ENCODE measurements around the gene MAP10.

The MAP10 gene

DNA sequence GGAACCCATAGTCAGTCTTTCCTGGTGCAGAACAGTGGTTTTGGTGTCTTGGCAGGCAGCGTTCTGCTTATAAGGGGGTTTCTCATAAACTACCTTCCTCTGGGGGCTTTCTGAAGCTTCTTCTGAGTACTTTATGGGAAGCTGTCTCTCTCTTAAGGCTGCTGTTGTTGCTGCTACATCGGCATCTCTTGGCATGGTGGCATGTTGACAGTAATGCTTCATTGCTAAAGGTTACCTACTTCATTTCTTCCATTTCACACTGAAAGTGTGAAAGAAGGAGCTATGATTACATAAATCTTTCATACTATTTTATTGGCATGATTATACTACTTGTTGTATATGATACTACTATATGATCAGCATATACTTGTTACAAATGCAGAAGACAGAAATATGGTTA lies 6.3 kb upstream of the MAP10 start:
- no peak for DNase-seq

DNA sequence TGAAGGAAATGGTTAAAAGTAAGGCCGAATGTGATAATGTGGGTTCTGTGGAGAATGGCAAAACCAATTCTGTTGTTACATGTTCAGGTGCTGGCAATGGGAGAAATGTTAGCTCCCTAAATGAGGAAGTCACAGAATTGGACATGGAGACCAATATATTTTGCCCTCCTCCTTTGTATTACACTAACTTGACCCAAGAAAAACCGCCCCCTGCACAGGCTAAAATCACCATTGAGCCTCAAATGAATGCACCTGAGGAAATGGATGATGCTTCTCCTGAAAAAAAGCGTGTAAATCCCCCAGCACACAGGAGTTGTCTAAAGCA lies 932 bp downstream of the MAP10 start:
- no peak for DNase-seq

DNA sequence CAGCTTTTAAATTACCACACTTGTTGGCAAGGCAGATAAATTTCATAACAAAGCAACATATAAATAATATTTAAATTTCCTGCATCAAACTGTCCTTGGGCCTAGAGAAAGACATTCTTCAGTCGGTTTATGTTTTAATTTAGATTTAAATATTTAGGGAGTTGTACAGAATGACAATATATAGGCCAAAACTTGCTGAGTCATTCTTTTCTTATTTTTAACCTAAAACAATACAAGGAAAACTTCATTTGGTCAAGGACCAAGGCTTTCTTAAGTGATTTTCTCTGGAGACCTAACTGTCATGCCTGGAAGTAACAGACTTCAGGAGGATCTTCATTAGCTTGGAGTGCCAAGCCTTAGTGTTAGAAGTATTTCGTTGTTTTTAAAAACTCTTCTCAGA lies 5.6 kb downstream of the MAP10 start:
- no peak for DNase-seq

DNA sequence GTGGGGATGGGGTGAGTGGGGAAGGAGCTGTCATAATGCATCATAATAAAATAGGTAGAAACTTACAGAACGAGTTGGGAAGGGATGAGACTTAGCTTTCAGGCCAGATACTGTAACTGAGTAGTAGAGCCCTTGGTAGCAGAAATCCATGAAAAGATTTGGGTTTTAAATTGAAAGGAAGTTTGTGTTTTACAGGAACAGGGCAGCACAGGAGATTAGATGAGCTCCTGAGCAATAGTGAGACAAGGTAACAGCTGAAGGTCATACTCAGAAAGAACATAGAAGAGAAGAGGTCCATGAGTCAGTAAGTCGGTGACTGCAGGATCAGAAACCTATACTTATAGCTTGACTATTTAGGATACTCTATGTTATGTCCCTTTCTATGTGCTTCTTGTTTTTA lies 7.3 kb downstream of the MAP10 start:
- DNase-seq, result no peak

DNA sequence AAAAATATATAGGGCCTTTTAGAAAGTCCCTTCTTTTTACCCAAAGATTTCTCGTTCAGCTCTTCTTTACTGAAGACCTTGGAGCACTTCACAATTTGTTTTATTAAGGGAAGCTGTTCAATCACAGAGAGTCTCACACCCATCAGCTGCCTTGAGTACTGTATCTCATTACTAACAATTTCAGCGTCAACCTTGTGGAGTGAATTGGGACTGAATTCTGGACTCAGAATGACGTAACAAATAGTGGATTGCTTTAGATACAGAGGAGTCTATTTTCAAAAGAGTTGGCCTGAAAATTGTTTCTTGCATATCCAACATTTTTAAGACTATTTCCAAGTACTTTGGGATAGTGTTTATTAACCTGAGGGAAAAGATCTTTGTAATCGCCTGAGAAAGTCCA lies 7.9 kb downstream of the MAP10 start:
- DNase-seq, result no peak

DNA sequence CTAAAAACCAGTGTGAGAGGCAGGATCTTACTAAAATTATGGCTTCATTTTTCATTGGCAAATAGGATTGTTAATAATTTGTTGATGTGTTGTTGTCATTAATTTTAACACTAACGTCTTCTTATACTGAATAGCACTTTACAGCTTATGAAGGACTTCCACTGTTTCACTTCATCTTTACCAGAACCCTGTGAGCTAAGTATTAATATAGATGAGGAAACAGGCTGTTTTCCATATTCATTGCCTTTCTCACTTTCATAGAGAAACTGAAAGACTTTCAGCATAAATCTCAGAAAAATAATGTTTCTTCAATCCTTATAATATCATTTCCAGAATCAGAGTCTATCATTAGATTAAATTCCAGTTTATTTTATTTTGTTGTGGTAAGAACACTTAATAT lies 8.5 kb downstream of the MAP10 start:
- DNase-seq, result no peak

DNA sequence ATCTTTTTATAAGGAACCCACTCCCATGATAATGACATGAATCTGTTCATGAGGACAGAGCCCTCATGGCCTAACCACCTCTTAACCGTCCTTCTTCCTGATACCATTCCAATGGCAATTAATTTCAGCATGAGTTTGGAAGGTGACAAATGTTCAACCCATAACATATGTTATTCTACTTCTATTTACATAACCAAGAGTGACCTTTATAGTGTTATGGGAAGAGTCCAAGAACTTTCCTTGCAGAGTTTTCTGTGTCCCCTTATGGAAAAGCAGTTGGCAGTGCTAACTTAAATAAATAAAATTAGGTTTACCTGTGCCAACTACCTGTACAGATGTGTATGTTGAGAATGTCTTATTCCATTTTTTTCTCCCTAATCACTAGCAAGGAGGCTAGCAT lies 11.1 kb downstream of the MAP10 start:
- no peak for DNase-seq

DNA sequence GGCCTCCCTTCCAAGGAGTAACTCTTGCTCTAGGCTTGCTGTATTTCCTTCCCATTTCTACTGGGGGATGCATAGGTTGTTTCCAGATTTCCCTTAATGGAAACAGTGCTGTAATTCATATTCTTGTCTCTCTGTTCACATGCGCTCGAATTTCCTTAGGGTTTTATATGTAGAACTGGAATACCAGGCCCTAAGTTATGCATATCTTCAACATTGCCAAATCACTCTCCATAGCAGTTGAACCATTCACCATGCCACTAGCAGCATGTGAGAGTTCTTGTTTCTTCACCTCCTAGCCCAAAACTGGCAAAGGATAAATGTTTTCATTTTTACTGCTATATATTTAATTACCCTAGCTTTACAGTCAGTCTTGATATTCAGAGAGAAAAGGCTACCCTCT lies 12.8 kb downstream of the MAP10 start:
- no peak for DNase-seq

DNA sequence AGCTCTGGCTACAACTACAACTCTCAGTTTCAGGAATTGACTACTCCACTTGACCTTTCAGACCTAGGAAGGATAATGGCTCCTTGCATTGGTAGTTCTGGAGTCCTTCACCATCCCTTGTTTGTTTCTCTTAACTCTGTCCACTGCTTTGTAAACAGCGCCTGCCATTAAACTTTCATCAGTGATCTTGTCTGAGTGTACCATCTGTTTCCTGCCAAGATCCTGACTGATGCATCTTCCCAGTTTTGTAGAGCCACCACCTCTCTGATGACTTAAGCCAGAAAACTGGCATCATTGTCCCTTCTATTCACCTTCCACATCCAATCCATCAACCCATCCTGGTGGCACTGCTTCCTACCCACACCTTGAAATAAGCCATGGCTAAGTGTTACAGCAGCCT lies 15.2 kb downstream of the MAP10 start:
- no peak for DNase-seq

DNA sequence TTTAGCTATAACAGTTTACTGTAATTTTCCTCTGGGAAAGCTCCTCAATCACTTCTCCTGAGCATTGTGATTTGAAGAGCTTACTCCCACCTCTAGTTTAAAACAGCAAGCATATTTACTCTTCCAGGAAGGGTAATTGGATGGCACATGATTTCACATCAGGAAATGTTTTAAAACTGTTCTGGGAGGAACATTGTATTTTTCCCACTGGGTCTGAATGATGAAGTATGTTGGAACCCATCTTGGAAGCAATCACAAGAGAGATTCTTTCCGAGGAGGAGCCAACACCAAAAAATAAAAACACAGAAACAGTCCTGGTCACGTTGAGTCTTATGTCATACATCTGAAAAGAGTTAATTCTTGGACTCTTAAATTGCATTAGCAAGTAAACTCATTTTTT lies 17.3 kb downstream of the MAP10 start:
- no peak for DNase-seq

DNA sequence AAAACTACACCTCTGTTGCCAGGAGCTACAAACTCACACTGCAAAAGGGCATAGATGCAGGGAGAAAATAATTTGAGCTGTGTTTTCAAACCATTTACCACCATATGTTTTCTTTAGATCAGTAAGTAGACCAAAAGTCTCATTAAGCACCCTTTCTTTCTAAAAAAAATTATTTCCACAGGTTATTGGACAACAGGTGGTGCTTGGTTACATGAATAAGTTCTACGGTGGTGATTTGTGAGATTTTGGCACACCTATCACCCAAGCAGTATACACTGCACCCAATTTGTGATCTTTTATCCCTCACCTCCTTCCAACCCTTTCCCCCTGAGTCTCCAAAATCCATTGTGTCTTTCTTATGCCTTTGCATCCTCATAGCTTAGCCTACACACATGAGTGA lies 21.1 kb downstream of the MAP10 start:
- DNase-seq, result no peak

DNA sequence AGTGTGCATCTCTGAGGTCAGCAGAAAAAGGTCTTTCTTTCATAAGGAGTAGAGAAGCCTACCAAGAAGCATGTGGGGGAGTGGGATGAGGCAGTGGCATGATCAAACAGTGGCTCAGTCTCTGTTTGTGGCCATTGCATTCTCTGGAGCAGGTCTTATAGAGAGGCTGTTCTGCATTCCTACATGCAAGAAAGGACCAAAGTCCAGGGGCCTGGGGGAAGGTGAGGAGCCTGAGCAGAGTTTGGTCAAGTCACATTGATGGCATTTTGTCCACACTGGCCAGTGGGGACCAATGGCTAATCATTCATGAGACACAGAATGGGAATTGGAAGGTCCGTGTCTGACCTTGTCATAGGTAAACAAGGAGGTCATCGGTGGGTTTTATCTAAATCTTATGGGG lies 25.4 kb downstream of the MAP10 start:
- no peak for DNase-seq

DNA sequence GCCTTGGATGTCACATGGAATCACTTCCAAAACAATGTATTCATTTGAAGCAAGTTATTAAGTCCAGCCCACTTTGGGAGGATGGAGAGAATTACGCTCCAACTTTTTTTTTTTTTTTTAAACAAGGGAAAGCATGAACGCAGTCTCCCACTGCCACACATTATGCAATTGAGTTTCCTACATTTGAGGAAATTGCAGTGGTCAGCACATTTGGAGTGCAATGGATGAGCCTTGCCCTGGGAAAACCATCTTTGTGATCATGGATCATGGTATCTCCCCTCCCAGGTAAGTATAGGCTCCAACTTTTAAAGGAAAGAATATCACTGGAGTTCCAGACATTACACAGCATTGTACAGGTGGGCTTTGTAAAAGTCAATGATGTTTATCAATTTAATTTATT lies 26.7 kb downstream of the MAP10 start:
- no peak for DNase-seq

DNA sequence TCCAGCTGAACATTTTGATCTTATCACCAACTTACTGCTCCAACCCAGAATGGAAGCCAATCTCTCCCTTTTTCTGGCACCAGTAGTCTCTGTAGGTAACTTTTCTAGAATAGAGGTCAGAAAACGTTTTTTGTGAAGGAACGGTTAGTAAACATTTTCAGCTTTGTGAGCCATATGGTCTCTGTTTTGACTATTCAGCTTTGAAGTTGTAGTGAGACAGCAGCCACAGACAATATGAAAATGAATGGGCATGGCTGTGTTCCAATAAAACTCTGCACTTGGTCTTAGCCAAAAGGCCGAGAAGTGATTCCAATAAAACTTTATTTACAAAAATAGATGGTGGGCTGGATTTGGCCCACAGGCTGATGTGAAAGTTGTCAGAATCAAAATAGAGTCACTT lies 28.9 kb downstream of the MAP10 start:
- DNase-seq, result no peak

DNA sequence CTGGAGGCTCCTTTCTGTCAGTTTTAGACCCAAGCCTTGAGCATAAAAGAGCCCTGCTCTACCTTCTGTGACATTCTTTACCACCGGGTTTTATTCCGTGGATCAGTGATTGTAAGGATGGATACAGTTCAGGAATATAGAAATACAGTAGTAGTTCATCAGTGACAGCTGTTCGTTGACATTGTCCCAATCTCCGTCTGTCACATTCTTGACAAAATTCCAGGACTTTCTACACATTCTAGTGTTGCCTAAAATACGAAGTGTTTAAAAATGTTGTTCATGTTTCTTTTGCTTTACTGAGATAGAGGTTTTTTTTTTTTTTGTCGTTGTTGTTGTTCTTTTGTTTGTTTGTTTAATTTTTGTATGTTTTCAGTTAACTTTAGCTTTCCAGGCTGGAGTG lies 29.9 kb downstream of the MAP10 start:
- DNase-seq, result no peak

DNA sequence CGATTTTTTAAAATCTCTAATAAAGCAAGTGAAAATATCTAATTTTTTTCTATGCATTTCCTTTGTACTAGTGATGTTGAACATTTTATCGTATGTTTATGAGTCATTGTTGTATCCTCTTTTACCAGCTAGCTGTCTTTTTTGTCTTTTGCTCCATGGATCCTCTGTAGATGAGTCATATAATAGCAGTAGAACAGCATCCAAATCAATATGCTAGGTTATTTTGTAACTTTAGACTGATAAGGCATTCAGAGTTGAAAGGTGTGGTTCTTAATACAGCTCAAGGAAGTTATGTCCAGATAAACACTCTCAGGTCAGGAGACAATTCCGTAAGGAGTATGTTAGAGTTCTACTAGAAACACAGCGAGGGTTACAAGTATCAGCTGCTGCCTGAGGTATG lies 31.9 kb downstream of the MAP10 start:
- DNase-seq, result no peak

DNA sequence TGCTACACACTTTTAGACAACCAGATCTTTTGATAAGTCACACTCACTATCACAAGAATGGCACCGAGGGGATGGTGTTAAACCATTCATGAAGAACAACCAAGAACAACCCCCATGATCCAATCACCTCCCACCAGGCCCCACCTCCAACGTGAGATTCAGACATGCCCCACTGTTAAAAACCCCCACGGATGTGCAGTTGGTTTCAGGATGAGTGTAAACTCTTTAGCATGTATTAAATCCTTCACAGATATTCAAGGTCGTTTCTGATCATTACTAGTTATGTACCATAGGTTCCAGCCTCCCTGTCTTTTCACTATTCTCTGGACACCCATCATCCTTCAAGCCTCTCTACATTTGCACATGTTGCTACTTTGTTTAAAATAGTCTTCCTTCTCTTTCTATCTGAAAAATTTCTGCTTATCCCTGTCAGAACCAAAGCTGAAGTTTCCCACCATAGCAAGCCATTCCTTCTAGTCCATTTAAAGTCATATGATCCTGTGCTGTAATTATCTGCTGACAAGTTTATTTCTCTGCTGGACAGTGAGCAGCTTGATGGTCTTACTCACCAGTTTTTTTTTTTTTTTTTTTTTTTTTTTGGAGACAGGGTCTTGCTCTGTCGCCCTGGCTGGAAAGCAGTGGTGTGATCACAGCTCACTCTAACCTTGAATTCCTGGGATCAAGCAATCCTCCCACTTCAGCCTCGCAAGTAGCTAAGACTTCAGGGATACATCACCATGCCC lies 36.8 kb downstream of the MAP10 start:
- DNase-seq, result no peak

DNA sequence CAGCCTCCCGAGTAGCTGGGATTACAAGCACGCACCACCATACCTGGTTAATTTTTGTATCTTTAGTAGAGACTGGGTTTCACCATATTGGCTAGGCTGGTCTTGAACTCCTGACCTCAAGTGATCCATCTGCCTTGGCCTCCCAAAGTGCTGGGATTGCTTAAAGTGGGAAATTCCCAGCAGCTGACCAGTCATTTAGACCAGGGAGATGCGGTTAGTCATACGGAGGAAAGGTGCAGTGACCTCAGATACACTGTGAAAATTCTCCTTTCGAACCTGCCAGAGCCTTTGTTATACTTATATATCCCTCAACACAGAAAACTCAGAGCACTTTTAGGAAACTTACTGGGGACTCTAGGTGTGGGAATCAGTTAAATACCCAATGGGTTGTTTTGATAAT lies 39.6 kb downstream of the MAP10 start:
- DNase-seq, result no peak

DNA sequence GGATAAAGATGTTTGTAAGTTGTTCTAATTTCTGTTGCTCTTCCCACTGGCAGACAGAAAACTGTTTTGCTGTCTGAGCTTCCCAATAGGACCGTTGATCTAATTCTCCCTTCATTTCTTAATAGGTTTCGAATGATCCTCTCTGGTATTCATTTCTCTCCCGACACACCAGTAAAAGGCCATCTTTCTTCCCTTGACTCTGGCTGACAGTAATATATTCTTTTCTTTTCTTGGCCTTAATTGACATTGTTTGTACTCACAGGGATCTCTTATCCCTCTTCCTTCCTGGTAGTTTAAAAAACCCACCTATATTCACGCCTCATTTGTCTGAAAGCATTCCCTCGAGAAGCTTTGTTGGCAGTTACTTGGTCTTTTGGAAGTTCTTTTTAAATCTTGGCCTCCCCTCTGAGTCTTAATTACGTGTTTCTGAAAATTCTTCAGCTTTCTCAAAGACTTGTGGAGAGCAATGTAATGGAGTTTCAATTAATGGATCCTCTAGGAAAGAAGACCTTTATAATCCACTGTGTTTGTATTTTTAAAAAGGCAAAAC lies 40.3 kb downstream of the MAP10 start:
- DNase-seq, result no peak

DNA sequence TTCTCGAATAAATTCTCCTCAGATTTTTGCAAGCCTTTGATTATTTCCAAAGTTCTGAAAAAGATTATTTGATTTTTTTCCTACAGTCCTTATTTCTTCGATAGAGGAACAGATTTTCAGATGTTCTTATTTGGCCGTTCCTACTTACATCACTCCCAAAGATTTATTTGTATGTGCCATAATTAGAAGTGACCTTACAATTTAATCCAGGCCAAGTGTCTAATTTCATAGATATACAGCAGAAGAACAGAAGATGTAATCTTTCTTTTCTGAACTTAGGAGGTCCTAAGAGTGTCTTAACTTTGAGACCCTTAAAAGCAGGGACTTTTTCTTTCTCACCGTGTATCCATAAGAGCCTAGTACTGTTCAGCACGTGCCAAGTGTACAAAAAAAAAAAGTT lies 46.3 kb downstream of the MAP10 start:
- DNase-seq, result no peak

DNA sequence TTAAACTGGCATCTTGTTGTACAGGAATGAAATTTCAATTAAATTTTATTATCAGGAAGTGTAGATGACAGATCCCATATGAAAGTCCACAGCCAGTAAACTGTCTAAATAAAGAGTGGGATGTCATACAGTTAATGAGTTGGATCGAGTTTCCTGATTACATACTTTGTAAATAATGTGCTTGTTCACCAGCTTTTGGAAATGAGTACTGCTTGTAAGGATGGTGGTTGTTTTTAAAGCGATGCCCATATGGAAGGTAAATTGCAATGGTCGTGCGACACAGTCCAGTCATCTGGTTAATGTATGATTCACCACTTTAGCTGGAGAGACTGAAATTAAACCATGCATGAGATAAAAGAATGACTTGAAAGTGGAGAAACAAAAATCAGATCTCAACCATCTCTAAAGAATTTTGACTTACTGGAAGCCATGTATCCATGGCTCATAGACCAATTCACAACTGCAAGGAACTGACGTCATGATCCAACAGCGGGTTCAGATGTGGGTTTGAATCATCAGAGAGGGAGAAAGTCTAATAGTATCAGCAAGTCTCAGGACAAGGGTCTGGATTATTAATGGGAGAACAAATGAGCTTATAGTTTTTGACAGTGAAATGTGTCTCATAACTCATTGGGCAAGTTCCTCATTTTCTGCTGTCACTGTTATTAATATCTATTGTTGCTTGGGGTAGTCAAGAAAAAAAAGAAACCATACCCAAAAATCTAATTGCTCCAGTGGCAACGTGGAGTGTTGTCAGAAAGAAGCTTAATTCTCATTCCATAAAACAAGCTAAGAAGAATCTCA lies 49.0 kb downstream of the MAP10 start:
- DNase-seq, result no peak

DNA sequence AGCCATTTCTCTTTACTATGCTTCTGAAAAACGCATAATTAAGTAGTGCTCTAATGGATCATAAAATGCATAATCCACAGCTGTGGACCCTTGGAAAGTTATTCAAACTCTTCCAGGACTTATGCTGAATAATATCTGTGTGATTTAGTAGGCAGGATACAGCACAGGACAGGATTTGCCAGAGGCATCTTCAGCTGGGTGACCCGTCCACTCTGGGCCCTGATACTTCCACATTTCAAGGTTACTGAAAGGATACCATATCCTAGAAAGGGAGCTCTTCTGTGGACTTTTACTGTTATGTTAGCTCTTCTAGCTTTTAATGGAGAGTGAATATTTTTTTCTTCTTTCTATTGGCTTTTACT lies 49.6 kb downstream of the MAP10 start:
- DNase-seq, result no peak

DNA sequence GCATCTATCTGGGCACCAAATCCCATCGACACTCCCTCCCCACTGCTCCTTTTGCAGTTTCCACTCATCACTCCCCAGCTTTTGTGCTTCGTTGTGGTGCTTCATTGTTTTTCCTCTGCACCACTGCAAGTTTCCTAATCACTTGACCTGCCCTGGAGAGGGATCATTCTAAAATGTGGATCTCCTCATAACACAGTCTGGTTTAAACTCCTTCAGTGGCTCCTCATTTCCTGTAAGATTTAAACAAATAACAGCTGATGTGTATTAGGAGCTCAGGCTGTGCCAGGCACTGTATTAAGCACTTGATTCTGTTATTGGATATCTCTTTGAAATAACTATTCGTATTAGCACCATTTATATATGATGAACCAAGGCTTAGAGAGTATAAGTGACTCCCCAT lies 51.3 kb downstream of the MAP10 start:
- no peak for DNase-seq
